LNCAP (cell line): ENCODE results near the gene IRF9.

ENCODE experiments used
- CTCF ChIP-seq: fragments of 450-650 bp; IDR thresholded peaks from 2 replicates; pipeline ENCODE4 v1.5.1; 2017; ENCODE audit warnings: mild to moderate bottlenecking

The IRF9 gene

DNA sequence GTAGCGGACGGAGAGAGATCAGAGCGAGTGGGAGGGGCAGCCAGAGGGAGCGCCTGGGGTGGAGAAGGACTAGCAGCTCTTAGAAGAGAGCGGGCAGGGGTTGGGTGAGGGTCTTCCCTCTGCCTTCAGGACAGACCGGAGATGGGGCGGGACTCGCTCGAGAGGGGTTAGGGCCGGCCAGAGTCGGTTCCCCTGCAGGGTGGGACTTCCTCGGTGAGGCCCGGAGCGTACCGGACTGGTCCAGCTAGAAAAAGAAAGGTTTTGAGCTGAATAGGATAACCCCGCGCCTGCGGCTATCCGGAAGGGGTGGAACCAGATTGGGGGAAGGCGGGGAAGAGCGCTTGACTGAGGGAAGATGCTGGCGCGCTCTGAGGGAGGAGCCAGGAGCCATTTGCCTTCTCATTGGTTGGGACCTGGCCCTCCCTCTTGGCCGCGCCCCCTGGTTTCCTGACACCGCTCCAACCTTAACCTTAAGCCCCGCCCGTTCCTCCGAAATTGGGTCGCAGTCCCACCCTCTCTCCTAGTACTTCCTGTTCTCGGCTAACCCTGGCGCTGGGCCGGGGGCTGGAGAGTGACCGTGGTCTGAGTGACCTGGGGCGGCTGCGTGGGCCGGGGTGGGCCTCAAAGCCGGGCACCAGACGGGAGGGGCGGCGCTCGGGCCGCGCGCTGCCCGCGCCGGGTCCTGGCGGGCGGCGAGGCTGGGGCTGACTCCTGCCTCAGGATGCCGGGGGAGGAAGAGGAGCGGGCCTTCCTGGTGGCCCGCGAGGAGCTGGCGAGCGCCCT is 13.9 kb upstream of the IRF9 start, which contains the start of gene RNF31:
Gene RNF31 (plus strand): TSS at position 521 of the 783 bp plus-strand sequence. CDS start 201 bp downstream, at position 722.
- no peak for TF ChIP-seq CTCF

DNA sequence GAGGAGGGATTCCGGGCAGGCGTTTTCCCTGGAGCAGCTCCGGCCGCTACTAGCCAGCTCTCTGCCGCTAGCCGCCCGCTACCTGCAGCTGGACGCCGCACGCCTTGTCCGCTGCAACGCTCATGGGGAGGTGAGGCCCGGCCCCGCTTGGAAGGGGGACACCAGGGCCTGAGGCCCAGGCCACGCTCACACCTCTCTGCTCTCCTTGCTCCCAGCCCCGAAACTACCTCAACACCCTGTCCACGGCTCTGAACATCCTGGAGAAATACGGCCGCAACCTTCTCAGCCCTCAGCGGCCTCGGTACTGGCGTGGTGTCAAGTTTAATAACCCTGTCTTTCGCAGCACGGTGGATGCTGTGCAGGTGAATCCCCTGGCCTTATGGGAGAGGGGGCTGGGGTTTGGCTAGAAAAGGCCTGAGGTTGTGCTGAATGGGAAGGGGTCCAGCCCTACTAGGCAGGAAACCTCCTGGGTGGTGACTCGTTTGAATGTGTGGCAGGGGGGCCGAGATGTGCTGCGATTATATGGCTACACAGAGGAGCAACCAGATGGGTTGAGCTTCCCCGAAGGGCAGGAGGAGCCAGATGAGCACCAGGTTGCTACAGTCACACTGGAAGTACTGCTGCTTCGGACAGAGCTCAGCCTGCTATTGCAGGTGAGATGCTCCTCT is 13.2 kb upstream of the IRF9 start:
- TF ChIP-seq CTCF, result no peak

DNA sequence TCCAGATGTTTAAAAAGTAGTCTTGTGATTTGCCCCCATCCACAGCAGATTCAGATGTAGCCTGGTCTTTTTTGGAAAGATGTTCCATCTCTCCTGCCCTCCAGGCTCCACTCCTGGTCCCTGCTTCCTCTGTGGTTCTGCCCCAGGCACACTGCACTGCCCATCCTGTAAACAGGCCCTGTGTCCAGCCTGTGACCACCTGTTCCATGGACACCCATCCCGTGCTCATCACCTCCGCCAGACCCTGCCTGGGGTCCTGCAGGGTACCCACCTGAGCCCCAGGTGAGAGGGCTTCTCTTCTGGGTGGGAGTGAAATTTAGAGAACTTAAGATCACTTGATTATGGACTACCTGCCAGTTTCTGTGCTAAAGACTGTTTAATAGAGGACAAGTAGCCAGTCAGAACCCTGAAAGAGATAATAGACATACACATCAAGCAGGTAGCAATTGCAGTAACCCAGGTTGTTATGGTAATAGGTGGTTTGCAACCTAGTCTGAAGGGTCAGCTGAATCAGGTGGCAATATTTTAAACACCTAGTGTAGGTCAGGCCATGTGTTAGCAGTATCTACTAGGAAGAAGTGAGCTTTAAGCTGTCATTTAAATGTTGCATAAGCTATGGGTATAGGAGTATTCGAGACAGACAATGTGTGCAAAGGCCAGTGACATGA is 11.6 kb upstream of the IRF9 start:
- TF ChIP-seq CTCF, result no peak

DNA sequence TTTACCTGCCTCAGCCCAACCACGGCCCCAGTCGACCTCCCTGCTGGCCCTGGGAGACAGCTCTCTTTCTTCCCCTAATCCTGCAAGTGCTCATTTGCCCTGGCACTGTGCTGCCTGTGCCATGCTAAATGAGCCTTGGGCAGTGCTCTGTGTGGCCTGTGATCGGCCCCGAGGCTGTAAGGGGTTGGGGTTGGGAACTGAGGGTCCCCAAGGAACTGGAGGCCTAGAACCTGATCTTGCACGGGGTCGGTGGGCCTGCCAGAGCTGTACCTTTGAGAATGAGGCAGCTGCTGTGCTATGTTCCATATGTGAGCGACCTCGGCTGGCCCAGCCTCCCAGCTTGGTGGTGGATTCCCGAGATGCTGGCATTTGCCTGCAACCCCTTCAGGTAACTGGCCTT is 11.0 kb upstream of the IRF9 start:
- no peak for TF ChIP-seq CTCF

DNA sequence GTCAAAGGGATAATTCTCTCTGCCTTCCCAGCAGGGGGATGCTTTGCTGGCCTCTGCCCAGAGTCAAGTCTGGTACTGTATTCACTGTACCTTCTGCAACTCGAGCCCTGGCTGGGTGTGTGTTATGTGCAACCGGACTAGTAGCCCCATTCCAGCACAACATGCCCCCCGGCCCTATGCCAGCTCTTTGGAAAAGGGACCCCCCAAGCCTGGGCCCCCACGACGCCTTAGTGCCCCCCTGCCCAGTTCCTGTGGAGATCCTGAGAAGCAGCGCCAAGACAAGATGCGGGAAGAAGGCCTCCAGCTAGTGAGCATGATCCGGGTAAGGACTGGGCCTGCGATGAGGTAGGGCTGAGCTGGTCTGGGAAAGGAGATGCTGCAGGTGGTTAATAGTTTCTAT is 10.5 kb upstream of the IRF9 start:
- TF ChIP-seq CTCF, result no peak

GRCh38 chr14:24150993-24151392 is 10.1 kb upstream of the IRF9 start:
- no peak for TF ChIP-seq CTCF

DNA sequence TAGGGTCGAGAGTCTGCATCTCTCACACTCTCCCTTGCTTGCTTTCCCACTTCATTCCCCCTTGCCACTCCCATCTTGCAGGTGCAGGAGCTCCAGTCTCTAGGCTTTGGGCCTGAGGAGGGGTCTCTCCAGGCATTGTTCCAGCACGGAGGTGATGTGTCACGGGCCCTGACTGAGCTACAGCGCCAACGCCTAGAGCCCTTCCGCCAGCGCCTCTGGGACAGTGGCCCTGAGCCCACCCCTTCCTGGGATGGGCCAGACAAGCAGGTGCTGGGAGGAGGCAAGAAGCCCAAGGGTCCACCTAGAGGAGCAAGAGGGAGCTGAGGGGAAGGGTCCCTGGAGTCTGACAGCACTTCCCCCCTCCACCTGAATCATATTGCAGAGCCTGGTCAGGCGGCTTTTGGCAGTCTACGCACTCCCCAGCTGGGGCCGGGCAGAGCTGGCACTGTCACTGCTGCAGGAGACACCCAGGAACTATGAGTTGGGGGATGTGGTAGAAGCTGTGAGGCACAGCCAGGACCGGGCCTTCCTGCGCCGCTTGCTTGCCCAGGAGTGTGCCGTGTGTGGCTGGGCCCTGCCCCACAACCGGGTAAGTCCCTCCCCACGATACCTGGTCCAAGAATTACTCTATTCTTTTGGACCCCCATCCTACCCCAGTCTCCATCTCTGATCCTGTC is 9.5 kb upstream of the IRF9 start:
- no peak for TF ChIP-seq CTCF
